ENCODE results near the gene NCMAP. TPM values are rescaled to one million over a fixed set of nuclear protein-coding genes. Genes with fewer than 3 reads are reported as not detected.

The NCMAP gene
- polyA plus RNA-seq, 1 experiment, result not detected

GRCh38 chr1:24600551-24600950, 44.7 kb downstream of the NCMAP start:
- Histone ChIP-seq H3K9me3 (ENCODE audit: control insufficient read depth, insufficient read depth, low read length) (no peaks in the 10 kb centered on the region), H3K4me3 (ENCODE audit: low read depth, low read length) (no peak overlapping the region), H3K27me3 (ENCODE audit: control insufficient read depth, insufficient read depth, low read length) (no peaks in the 10 kb centered on the region), H3K27ac (ENCODE audit: low read depth, low read length) (no peak overlapping the region)
- ChIA-PET CTCF (interaction anchor here (0.6 to 0.9 kb wide), 2 partner anchors 10 to 83 kb away, joined by 3 read pairs; no protein-coding TSS in a partner anchor), POLR2A (no interaction called here)
- TF ChIP-seq, protein P1, sequence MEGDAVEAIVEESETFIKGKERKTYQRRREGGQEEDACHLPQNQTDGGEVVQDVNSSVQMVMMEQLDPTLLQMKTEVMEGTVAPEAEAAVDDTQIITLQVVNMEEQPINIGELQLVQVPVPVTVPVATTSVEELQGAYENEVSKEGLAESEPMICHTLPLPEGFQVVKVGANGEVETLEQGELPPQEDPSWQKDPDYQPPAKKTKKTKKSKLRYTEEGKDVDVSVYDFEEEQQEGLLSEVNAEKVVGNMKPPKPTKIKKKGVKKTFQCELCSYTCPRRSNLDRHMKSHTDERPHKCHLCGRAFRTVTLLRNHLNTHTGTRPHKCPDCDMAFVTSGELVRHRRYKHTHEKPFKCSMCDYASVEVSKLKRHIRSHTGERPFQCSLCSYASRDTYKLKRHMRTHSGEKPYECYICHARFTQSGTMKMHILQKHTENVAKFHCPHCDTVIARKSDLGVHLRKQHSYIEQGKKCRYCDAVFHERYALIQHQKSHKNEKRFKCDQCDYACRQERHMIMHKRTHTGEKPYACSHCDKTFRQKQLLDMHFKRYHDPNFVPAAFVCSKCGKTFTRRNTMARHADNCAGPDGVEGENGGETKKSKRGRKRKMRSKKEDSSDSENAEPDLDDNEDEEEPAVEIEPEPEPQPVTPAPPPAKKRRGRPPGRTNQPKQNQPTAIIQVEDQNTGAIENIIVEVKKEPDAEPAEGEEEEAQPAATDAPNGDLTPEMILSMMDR (IDR thresholded peaks at IDR 0.05; ENCODE audit: low read depth, low read length), result no peak
- DNase-seq (ENCODE audit: low read depth, low spot score), result no peak

DNA sequence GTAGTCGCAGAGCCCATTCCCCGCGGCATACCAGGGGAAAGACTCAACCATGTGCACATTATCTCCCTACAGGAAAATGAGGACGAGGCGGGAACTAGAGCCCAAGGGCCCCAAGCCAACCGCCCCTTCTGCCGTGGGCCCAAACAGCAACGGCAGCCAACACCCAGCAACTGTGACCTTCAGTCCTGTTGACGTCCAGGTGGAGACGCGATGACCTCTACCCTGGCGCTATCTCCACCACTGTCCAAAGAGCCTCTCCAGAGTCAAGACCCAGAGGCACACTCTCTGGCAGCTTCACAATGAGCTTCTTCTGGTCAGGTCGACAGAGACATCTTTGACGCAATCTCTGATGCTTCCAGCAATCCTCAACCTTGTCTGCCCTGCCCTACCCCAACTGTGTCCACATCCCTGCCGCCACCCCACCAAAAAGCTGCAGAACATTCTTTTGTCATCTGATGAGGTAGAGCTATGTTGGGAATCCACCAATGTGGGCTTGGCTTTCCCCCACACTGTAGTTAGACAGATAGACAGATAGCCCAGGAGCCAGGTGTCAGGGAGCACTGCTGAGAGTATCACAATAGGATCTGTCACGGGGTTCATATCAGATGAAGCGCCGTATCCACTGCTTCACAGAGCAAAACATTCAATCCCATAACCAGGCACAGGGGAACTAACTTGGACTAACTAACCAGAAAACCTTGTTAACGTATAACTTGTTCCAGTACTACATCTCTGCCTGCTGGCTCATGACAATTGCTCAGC, 49.8 kb downstream of the NCMAP start:
- no peaks in the 10 kb centered on the region for H3K9me3 ChIP-seq (ENCODE audit: control insufficient read depth, insufficient read depth, low read length)
- ChIA-PET CTCF (interaction anchor here (0.7 kb wide), 1 partner anchor 79 kb away, joined by 3 read pairs; no protein-coding TSS in a partner anchor), POLR2A (no interaction called here)
- peaks cover 6% of the 10 kb centered on the region for H3K27me3 ChIP-seq (ENCODE audit: control insufficient read depth, insufficient read depth, low read length)
- TF ChIP-seq, protein P1 (IDR thresholded peaks at IDR 0.05; ENCODE audit: low read depth, low read length), result no peak
- H3K4me3 ChIP-seq (ENCODE audit: low read depth, low read length), result no peak overlapping the region
- H3K27ac ChIP-seq (ENCODE audit: low read depth, low read length), result no peak overlapping the region
- DNase-seq (ENCODE audit: low read depth, low spot score), result no peak

DNA sequence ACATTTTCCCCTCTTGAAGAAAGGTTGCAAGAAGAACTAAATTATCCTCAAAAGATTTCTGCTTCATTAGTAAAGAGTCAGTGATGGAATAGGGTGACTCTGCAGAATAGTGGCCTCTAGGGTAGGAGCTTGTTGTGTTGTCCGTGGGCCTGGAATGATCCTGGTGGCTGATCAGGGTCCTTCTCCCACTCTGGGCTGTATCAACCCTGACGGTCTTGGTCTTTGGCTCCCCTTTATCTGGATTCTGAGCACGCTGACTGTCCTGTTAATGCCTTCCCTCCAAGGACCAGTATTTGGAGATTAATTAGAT, 50.4 kb downstream of the NCMAP start:
- CTCF ChIA-PET, result no interaction called here
- POLR2A ChIA-PET, result no interaction called here
- no peaks in the 10 kb centered on the region for H3K9me3 ChIP-seq (ENCODE audit: control insufficient read depth, insufficient read depth, low read length)
- TF ChIP-seq, protein P1 (IDR thresholded peaks at IDR 0.05; ENCODE audit: low read depth, low read length), result no peak
- H3K27me3 ChIP-seq (ENCODE audit: control insufficient read depth, insufficient read depth, low read length), result peaks cover 8% of the 10 kb centered on the region
- H3K27ac ChIP-seq (ENCODE audit: low read depth, low read length), result no peak overlapping the region
- DNase-seq (ENCODE audit: low read depth, low spot score), result no peak
- H3K4me3 ChIP-seq (ENCODE audit: low read depth, low read length), result no peak overlapping the region

GRCh38 chr1:24606621-24607020, 50.7 kb downstream of the NCMAP start:
- no peak for DNase-seq (ENCODE audit: low read depth, low spot score)
- Histone ChIP-seq H3K27ac (ENCODE audit: low read depth, low read length) (no peak overlapping the region), H3K9me3 (ENCODE audit: control insufficient read depth, insufficient read depth, low read length) (no peaks in the 10 kb centered on the region), H3K27me3 (ENCODE audit: control insufficient read depth, insufficient read depth, low read length) (peaks cover 8% of the 10 kb centered on the region), H3K4me3 (ENCODE audit: low read depth, low read length) (no peak overlapping the region)
- CTCF ChIA-PET, result no interaction called here
- TF ChIP-seq, protein P1 (IDR thresholded peaks at IDR 0.05; ENCODE audit: low read depth, low read length), result no peak
- POLR2A ChIA-PET, result no interaction called here

- ChIA-PET CTCF (interaction anchor here (1.5 kb wide), 1 partner anchor 23 kb away, joined by 10 read pairs; no protein-coding TSS in a partner anchor), POLR2A (no interaction called here)
- no peak overlapping the region for H3K27ac ChIP-seq (ENCODE audit: low read depth, low read length)
- H3K4me3 ChIP-seq (ENCODE audit: low read depth, low read length), result no peak overlapping the region
- TF ChIP-seq, protein P1 (IDR thresholded peaks at IDR 0.05; ENCODE audit: low read depth, low read length), result no peak
- H3K9me3 ChIP-seq (ENCODE audit: control insufficient read depth, insufficient read depth, low read length), result no peaks in the 10 kb centered on the region
- no peak for DNase-seq (ENCODE audit: low read depth, low spot score)
- peaks cover 8% of the 10 kb centered on the region for H3K27me3 ChIP-seq (ENCODE audit: control insufficient read depth, insufficient read depth, low read length)
Observed at GRCh38 chr1:24609949-24610517, 54.1 kb downstream of the NCMAP start.
